Measurements from ENCODE around the gene GRM1. TPM values are rescaled to one million over a fixed set of nuclear protein-coding genes. Genes with fewer than 3 reads are reported as not detected.
A peak's percentile ranks its signal among the peaks of the same experiment; 100 is the strongest.

GRM1 gene
- total RNA-seq, 4 donors from 2014 or later = under 0.01 to 0.19 TPM; not detected in 2

GRCh38 chr6:146026873-146027272 is 2.0 kb upstream of the GRM1 start:
- no peak overlapping the region for H3K4me3 ChIP-seq
- intact Hi-C loops (cut with DNase I) = no loop called here
- no peak overlapping the region for H3K27ac ChIP-seq (replicated peaks in 1 of 4)
- whole genome bisulfite sequencing = 73% methylated on average over 3 of the region's 3 CpGs
- no peak for TF ChIP-seq POLR2AphosphoS5 (IDR thresholded peaks at IDR 0.05)
- no peak for TF ChIP-seq CTCF (IDR thresholded peaks at IDR 0.05)
- no peak for TF ChIP-seq EP300 (IDR thresholded peaks at IDR 0.05)
- TF ChIP-seq POLR2A (IDR thresholded peaks at IDR 0.05; ENCODE audit: low read depth) = no peak
- no peak for DNase-seq (ENCODE audit: extremely low spot score)
- peaks cover 0 to 44% (median 12%) of the 10 kb centered on the region in 4 donors for H3K27me3 ChIP-seq
- H3K9me3 ChIP-seq = no peaks in the 10 kb centered on the region
- peaks cover 0 to 9% (median 3%) of the 10 kb centered on the region in 4 donors for H3K4me1 ChIP-seq
- H3K36me3 ChIP-seq = no peaks in the 10 kb centered on the region

- TF ChIP-seq CTCF (IDR thresholded peaks at IDR 0.05) (no peak), EP300 (IDR thresholded peaks at IDR 0.05) (no peak), POLR2A (IDR thresholded peaks at IDR 0.05; ENCODE audit: low read depth) (no peak), POLR2AphosphoS5 (IDR thresholded peaks at IDR 0.05) (no peak)
- 4% methylated on average over 31 of the region's 31 CpGs for WGBS
- Histone ChIP-seq H3K36me3 (no peaks in the 10 kb centered on the region), H3K27ac (replicated peaks in 1 of 4) (no peak overlapping the region), H3K4me1 (peaks cover 0 to 9% (median 3%) of the 10 kb centered on the region in 4 donors), H3K27me3 (peaks cover 0 to 44% (median 12%) of the 10 kb centered on the region in 4 donors), H3K9me3 (no peaks in the 10 kb centered on the region), H3K4me3 (no peak overlapping the region)
- no peak for DNase-seq (ENCODE audit: extremely low spot score)
- intact Hi-C loops (cut with DNase I) = no loop called here
Observed at GRCh38 chr6:146027586-146028251, 1.1 kb upstream of the GRM1 start.

GRCh38 chr6:146028252-146028795 is 538 bp upstream of the GRM1 start:
- 4% methylated on average over 15 of the region's 19 CpGs for WGBS
- intact Hi-C loops (cut with DNase I) = no loop called here
- H3K36me3 ChIP-seq = no peaks in the 10 kb centered on the region
- peaks cover 0 to 44% (median 12%) of the 10 kb centered on the region in 4 donors for H3K27me3 ChIP-seq
- no peak for DNase-seq (ENCODE audit: extremely low spot score)
- no peak for TF ChIP-seq POLR2AphosphoS5 (IDR thresholded peaks at IDR 0.05)
- no peak for TF ChIP-seq POLR2A (IDR thresholded peaks at IDR 0.05; ENCODE audit: low read depth)
- TF ChIP-seq EP300 (IDR thresholded peaks at IDR 0.05) = no peak
- no peak for TF ChIP-seq CTCF (IDR thresholded peaks at IDR 0.05)
- peak overlapping the region in 1 of 4 donors; percentile 33 for H3K4me3 ChIP-seq
- H3K9me3 ChIP-seq = no peaks in the 10 kb centered on the region
- no peak overlapping the region for H3K27ac ChIP-seq (replicated peaks in 1 of 4)
- H3K4me1 ChIP-seq = peaks cover 0 to 9% (median 3%) of the 10 kb centered on the region in 4 donors

- no peak for TF ChIP-seq CTCF (IDR thresholded peaks at IDR 0.05)
- no peak for TF ChIP-seq EP300 (IDR thresholded peaks at IDR 0.05)
- TF ChIP-seq POLR2A (IDR thresholded peaks at IDR 0.05; ENCODE audit: low read depth) = no peak
- no peak for TF ChIP-seq POLR2AphosphoS5 (IDR thresholded peaks at IDR 0.05)
- H3K27me3 ChIP-seq = peaks cover 0 to 44% (median 12%) of the 10 kb centered on the region in 4 donors
- WGBS = 25% methylated on average over 24 of the region's 25 CpGs
- no peaks in the 10 kb centered on the region for H3K36me3 ChIP-seq
- H3K9me3 ChIP-seq = no peaks in the 10 kb centered on the region
- no peak overlapping the region for H3K4me3 ChIP-seq
- intact Hi-C loops (cut with DNase I) = no loop called here
- no peak for DNase-seq (ENCODE audit: extremely low spot score)
- H3K27ac ChIP-seq (replicated peaks in 1 of 4) = no peak overlapping the region
- H3K4me1 ChIP-seq = peaks cover 0 to 9% (median 3%) of the 10 kb centered on the region in 4 donors
Observed at GRCh38 chr6:146029573-146030184, 817 bp downstream of the GRM1 start.
